Measurements from ENCODE around the gene PRR36. TPM values are rescaled to one million over a fixed set of nuclear protein-coding genes. Genes with fewer than 3 reads are reported as not detected.
A peak's percentile ranks its signal among the peaks of the same experiment; 100 is the strongest.
"Not testable (repeated sequence)": the region's sequence is repeated elsewhere in the genome, so short reads cannot be mapped to it uniquely, and the experiment has no call there.

PRR36 gene
- total RNA-seq, 1 donor from 2014 or later: not detected

- peak; percentile 38 for DNase-seq
These were observed 3.4 kb downstream of the PRR36 start for GRCh38 chr19:7870571-7871436.

- peak; percentile 41 for DNase-seq
These were observed 4.2 kb downstream of the PRR36 start for GRCh38 chr19:7869910-7870511.

- peak; percentile 54 for DNase-seq
These were observed 4.7 kb downstream of the PRR36 start for GRCh38 chr19:7869453-7869909.

- DNase-seq: peak; percentile 75
These were observed 5.3 kb downstream of the PRR36 start for GRCh38 chr19:7868671-7869452.

GRCh38 chr19:7868326-7868670 lies 5.9 kb downstream of the PRR36 start:
- no peak for DNase-seq

GRCh38 chr19:7867092-7867844 lies 6.9 kb downstream of the PRR36 start:
- no peak for DNase-seq

- no peak for DNase-seq
These were observed 7.6 kb downstream of the PRR36 start for GRCh38 chr19:7866399-7867091.

- no peak for DNase-seq
These were observed 8.8 kb downstream of the PRR36 start for GRCh38 chr19:7865262-7865911.

- DNase-seq: no peak
These were observed 9.5 kb downstream of the PRR36 start for GRCh38 chr19:7864690-7865074.

- DNase-seq: no peak
These were observed 10.1 kb downstream of the PRR36 start for GRCh38 chr19:7863971-7864689.

- no peak for DNase-seq
These were observed 10.8 kb downstream of the PRR36 start for GRCh38 chr19:7863157-7863970.

GRCh38 chr19:7862413-7862951 lies 11.7 kb downstream of the PRR36 start:
- DNase-seq: peak; percentile 73

GRCh38 chr19:7861619-7862412 lies 12.4 kb downstream of the PRR36 start:
- peak; percentile 13 for DNase-seq

- no peak for DNase-seq
These were observed 13.2 kb downstream of the PRR36 start for GRCh38 chr19:7860714-7861618.

GRCh38 chr19:7859831-7860713 lies 14.1 kb downstream of the PRR36 start:
- DNase-seq: no peak

- not testable (repeated sequence) for DNase-seq
These were observed 15.1 kb downstream of the PRR36 start for GRCh38 chr19:7859087-7859486.

Data from dermis blood vessel endothelial cell (primary cell).